ENCODE measurements around the gene AUTS2. TPM values are rescaled to one million over a fixed set of nuclear protein-coding genes. Genes with fewer than 3 reads are reported as not detected.

The AUTS2 gene
- total and polyA plus RNA-seq, 2 of the 8 experiments (the other 6 are each of a cell fraction or from before 2014, with no cell fraction given), result 25.9 to 101 TPM

GRCh38 chr7:70790215-70791073 is 1192.2 kb downstream of the AUTS2 start:
- no peak overlapping the region for H2BK20ac ChIP-seq (ENCODE audit: low read length)
- H3K23me2 ChIP-seq (ENCODE audit: low read depth, low read length), result no peaks in the 10 kb centered on the region
- no peak overlapping the region for H2BK5ac ChIP-seq (ENCODE audit: low read depth, low read length)
- peaks cover 3% of the 10 kb centered on the region in 2 experiments for H4K20me1 ChIP-seq (replicated peaks in 1 of 2; ENCODE audit: control insufficient read depth in 1 of 2, insufficient read depth in 2 of 2, low read length in 2 of 2)
- H3K4ac ChIP-seq (replicated peaks; ENCODE audit: insufficient read length, low read depth, low read length), result no peak overlapping the region
- TF ChIP-seq TCF12 (IDR thresholded peaks at IDR 0.05; ENCODE audit: low read depth, low read length), result no peak
- no peak for TF ChIP-seq BRCA1 (IDR thresholded peaks at IDR 0.05; ENCODE audit: low read depth, low read length)
- no peak for TF ChIP-seq CHD2 (IDR thresholded peaks at IDR 0.05; ENCODE audit: low read length)
- no peak for TF ChIP-seq HDAC6 (IDR thresholded peaks at IDR 0.05; ENCODE audit: low read depth, low read length)
- TF ChIP-seq CTBP2 (IDR thresholded peaks at IDR 0.05; ENCODE audit: borderline replicate concordance, insufficient read depth, insufficient read length, low read length), result no peak
- TF ChIP-seq E2F6 (IDR thresholded peaks at IDR 0.05), result no peak
- no peak for TF ChIP-seq MAX (IDR thresholded peaks at IDR 0.05)
- no peak overlapping the region for H2BK120ac ChIP-seq (replicated peaks; ENCODE audit: low read depth, low read length)
- H3K9me3 ChIP-seq (ENCODE audit: insufficient read depth in 2 of 2, low read depth in 1 of 2, low read length in 1 of 2), result no peaks in the 10 kb centered on the region
- H3K14ac ChIP-seq (ENCODE audit: insufficient read length), result no peak overlapping the region
- 93% methylated on average over 50 of the region's 63 CpGs; no CpG with 5 or more reads in 1 of the 2 experiments for WGBS, 2 experiments (ENCODE audit: extremely low coverage in 1 of 2, insufficient coverage in 1 of 2, insufficient read length in 1 of 2, insufficient replicate concordance in 2 of 2, low coverage in 1 of 2, low lambda C conversion rate in 2 of 2, missing lambda C conversion rate in 1 of 2)
- CTCF ChIA-PET (ENCODE audit: partially characterized antibody), result interaction anchor here (6.3 kb wide), 1 partner anchor 15 kb away, joined by 46 read pairs; no protein-coding TSS in a partner anchor
- H2AK5ac ChIP-seq (ENCODE audit: low read depth, low read length), result no peak overlapping the region
- no peaks in the 10 kb centered on the region for H3K79me2 ChIP-seq (ENCODE audit: control insufficient read depth in 1 of 2, insufficient read depth in 2 of 2, low read length in 2 of 2)
- POLR2A ChIA-PET (ENCODE audit: partially characterized antibody), result no interaction called here
- no peak overlapping the region for H2BK15ac ChIP-seq (ENCODE audit: low read length)
- no peak overlapping the region for H3K56ac ChIP-seq (replicated peaks; ENCODE audit: insufficient read length, low read depth, low read length)
- H2AFZ ChIP-seq (ENCODE audit: low read length), result no peak overlapping the region
- DNase-seq (ENCODE audit: low read depth in 1 of 2, low spot score in 2 of 2) (peak in 1 of 2 experiments; percentile 44), FAIRE-seq (no peak)
- H3K18ac ChIP-seq (ENCODE audit: extremely low read depth, low read length), result no peak overlapping the region
- no peak overlapping the region for H4K8ac ChIP-seq (ENCODE audit: extremely low read depth, insufficient read depth, low read length)
- no peak overlapping the region for H2BK12ac ChIP-seq (ENCODE audit: low read depth, low read length)
- peaks cover 33 to 88% (median 61%) of the 10 kb centered on the region in 4 experiments for H3K36me3 ChIP-seq (ENCODE audit: control insufficient read depth in 2 of 4, insufficient read depth in 4 of 4, low read length in 3 of 4)
- no peak overlapping the region for H3K4me3 ChIP-seq (ENCODE audit: extremely low read depth in 1 of 4, insufficient read depth in 2 of 4, low read depth in 3 of 4, low read length in 4 of 4)
- no peaks in the 10 kb centered on the region; a peak in 1 of 7 replicates for H3K4me1 ChIP-seq (replicated peaks in 1 of 4; ENCODE audit: control insufficient read depth in 3 of 4, insufficient read depth in 4 of 4, low read length in 3 of 4)
- H4K91ac ChIP-seq (replicated peaks; ENCODE audit: insufficient read length, low read length), result no peak overlapping the region
- H3K79me1 ChIP-seq (ENCODE audit: low read depth, low read length), result no peaks in the 10 kb centered on the region; the same call in 1 of the 2 replicates
- H3K27me3 ChIP-seq (replicated peaks in 1 of 4; ENCODE audit: control insufficient read depth in 3 of 4, extremely low read depth in 1 of 4, insufficient read depth in 3 of 4, low read length in 3 of 4), result no peaks in the 10 kb centered on the region
- no peak overlapping the region for H3K4me2 ChIP-seq (ENCODE audit: insufficient read depth in 1 of 2, low read depth in 2 of 2, low read length in 2 of 2)
- no peak overlapping the region for H4K5ac ChIP-seq (ENCODE audit: insufficient read length, low read depth, low read length)
- H3K27ac ChIP-seq (ENCODE audit: low read depth, low read length), result no peak overlapping the region
- H3K9ac ChIP-seq (replicated peaks in 1 of 4; ENCODE audit: extremely low read depth in 1 of 4, low read depth in 3 of 4, low read length in 3 of 4), result no peak overlapping the region
- H3K23ac ChIP-seq (ENCODE audit: insufficient read length), result no peak overlapping the region
